Tibial nerve (tissue), 4 donors: ENCODE measurements around the gene LINC01488. TPM values are rescaled to one million over a fixed set of nuclear protein-coding genes. Genes with fewer than 3 reads are reported as not detected.

ENCODE experiments used
- DNase-seq, 2 donors: peaks; one replicate each; pipeline ENCODE4 v3.0.0-alpha.2; 2019; ENCODE audit warnings: low spot score in 2 of 2
- H3K27ac ChIP-seq, 4 donors: fragments of 200-600 bp; sonication (generic) in 3 of 4; one replicate each; pipeline ENCODE4 v1.5.1; 2017 to 2019; ENCODE audit warnings: mild to moderate bottlenecking in 1 of 4
- H3K27me3 ChIP-seq, 2 donors: fragments of 200-600 bp; sonication (generic) in 1 of 2; one replicate each; pipeline versions ENCODE4 v1.5.1 to v1.6.0; 2017 to 2019
- H3K36me3 ChIP-seq, 3 donors: fragments of 200-600 bp; sonication (generic); one replicate each; pipeline ENCODE4 v1.5.1; 2018 to 2019
- H3K4me1 ChIP-seq, 4 donors: fragments of 200-600 bp; sonication (generic) in 3 of 4; one replicate each; pipeline ENCODE4 v1.5.1; 2017 to 2019
- H3K4me3 ChIP-seq, 4 donors: fragments of 200-600 bp; sonication (generic) in 3 of 4; one replicate each; pipeline ENCODE4 v1.5.1; 2017 to 2019; ENCODE audit warnings: mild to moderate bottlenecking in 1 of 4, moderate library complexity in 1 of 4
- H3K9me3 ChIP-seq, 4 donors: fragments of 200-600 bp; sonication (generic) in 3 of 4; one replicate each; pipeline ENCODE4 v1.5.1; 2017 to 2019
- CTCF ChIP-seq, 5 experiments: fragments of 200-600 bp in 3 of 5; fragments of 450-650 bp in 2 of 5; sonication (generic) in 3 of 5; IDR thresholded peaks; one replicate each; pipeline ENCODE4 v1.5.1; 2016 to 2019; ENCODE audit warnings: antibody characterized with exemption in 5 of 5, mild to moderate bottlenecking in 3 of 5, moderate library complexity in 2 of 5
- EP300 ChIP-seq, 2 donors: sonication (generic); formaldehyde crosslinking; IDR thresholded peaks; one replicate each; pipeline ENCODE4 v1.6.1; 2017; ENCODE audit warnings: antibody characterized with exemption in 2 of 2, mild to moderate bottlenecking in 1 of 2
- POLR2A ChIP-seq, 2 donors: fragments of 450-650 bp; IDR thresholded peaks; one replicate each; pipeline ENCODE4 v1.6.1; 2017; ENCODE audit warnings: antibody characterized with exemption in 2 of 2, mild to moderate bottlenecking in 2 of 2, moderate library complexity in 2 of 2
- WGBS, 2 donors: methylation state at CpG; one replicate each; pipeline ENCODE4 v1.1.5; 2018; 5-methylcytosine and 5-hydroxymethylcytosine counted together
- total RNA-seq, 4 donors: library from RNA; depleted of rRNA; stranded (reverse); fragments of >200 nt; gene quantifications; one replicate each; pipeline ENCODE4 v1.1.0, GENCODE V29; 2016

Gene LINC01488
- total RNA-seq, 4 donors from 2014 or later = not detected

- H3K36me3 ChIP-seq = no peaks in the 10 kb centered on the region
- H3K9me3 ChIP-seq = no peaks in the 10 kb centered on the region
- H3K4me3 ChIP-seq = no peak overlapping the region
- no peaks in the 10 kb centered on the region for H3K27me3 ChIP-seq
- TF ChIP-seq POLR2A (IDR thresholded peaks at IDR 0.05) (no peak), CTCF (IDR thresholded peaks at IDR 0.05) (no peak), EP300 (IDR thresholded peaks at IDR 0.05) (no peak)
- no peak for DNase-seq
- no peak overlapping the region for H3K27ac ChIP-seq
- H3K4me1 ChIP-seq = peaks cover 0 to 41% (median 15%) of the 10 kb centered on the region in 4 donors
- 87 to 90% methylated on average over 4 of the region's 4 CpGs for WGBS, 2 donors
These were observed 14.3 kb upstream of the LINC01488 start for GRCh38 chr11:69467196-69467595.

- no peak for TF ChIP-seq EP300 (IDR thresholded peaks at IDR 0.05)
- no peak for TF ChIP-seq CTCF (IDR thresholded peaks at IDR 0.05)
- TF ChIP-seq POLR2A (IDR thresholded peaks at IDR 0.05) = no peak
- Histone ChIP-seq H3K27ac (no peak overlapping the region), H3K27me3 (no peaks in the 10 kb centered on the region), H3K9me3 (no peaks in the 10 kb centered on the region), H3K36me3 (no peaks in the 10 kb centered on the region), H3K4me1 (peaks cover 0 to 37% (median 15%) of the 10 kb centered on the region in 4 donors), H3K4me3 (no peak overlapping the region)
- DNase-seq = no peak
- WGBS, 2 donors = 86 to 89% methylated on average over 9 of the region's 9 CpGs
These were observed 13.8 kb upstream of the LINC01488 start for GRCh38 chr11:69467646-69468045.

- no peaks in the 10 kb centered on the region for H3K27me3 ChIP-seq
These were observed 13.2 kb upstream of the LINC01488 start for GRCh38 chr11:69468221-69468620.

DNA sequence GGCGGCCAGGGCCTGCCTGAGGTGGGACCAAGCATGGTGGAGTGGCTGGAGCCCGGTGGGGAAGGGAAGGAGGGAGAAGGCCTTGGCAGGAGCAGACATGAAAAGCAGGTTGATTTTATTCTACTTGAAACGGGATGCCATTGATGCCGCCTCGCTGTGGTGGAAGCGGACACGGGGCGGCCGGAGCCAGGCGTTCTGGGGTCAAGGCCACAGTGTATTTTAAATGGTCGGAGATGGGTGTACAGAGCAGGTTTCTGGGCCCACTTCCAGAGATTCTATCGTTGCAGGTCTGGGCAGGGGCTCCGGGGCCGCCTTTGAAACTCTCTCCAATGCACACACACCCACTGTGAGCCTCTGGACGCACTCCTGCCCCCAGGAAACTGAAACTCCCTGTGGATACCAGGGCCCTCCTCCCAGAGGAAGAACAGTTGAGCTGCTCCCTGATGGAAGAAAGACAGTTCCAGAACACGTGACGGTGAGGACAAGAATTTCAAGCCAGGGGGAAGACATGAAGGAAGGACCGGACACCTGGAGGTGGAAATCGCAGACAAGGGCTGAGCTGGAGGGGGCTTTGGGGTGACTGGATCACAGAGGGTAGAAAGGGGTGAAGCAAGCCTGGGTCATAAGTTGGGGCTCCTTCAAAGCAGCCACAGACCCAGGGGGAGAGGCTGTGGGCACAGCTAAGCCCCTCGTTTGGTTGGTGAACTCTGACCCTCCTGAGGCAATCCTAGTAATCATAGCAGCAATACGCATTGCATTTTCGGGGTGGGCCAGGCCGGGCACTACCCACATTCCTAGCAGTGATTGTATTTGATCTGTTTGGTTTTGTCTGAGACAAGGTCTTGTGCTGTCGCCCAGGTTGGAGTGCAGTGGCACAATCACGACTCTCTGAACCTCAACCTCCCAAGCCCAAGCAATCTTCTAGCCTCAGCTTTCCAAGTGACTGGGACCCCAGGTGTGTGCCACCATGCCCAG, 12.3 kb upstream of the LINC01488 start:
- Histone ChIP-seq H3K4me1 (peaks cover 0 to 21% (median 2%) of the 10 kb centered on the region in 4 donors), H3K27ac (no peak overlapping the region), H3K4me3 (no peak overlapping the region), H3K36me3 (no peaks in the 10 kb centered on the region), H3K27me3 (no peaks in the 10 kb centered on the region), H3K9me3 (peaks cover 0 to 5% (median 0%) of the 10 kb centered on the region in 4 donors)
- 89 to 91% methylated on average over 25 of the region's 25 CpGs for WGBS, 2 donors
- DNase-seq = no peak
- no peak for TF ChIP-seq POLR2A (IDR thresholded peaks at IDR 0.05)
- no peak for TF ChIP-seq EP300 (IDR thresholded peaks at IDR 0.05)
- TF ChIP-seq CTCF (IDR thresholded peaks at IDR 0.05) = no peak

More at GRCh38 chr11:69468221-69468620, 13.2 kb upstream of the LINC01488 start:
- 89 to 91% methylated on average over 11 of the region's 11 CpGs for WGBS, 2 donors
- DNase-seq = no peak
- no peak overlapping the region for H3K4me3 ChIP-seq
- H3K9me3 ChIP-seq = no peaks in the 10 kb centered on the region
- TF ChIP-seq POLR2A (IDR thresholded peaks at IDR 0.05) (no peak), EP300 (IDR thresholded peaks at IDR 0.05) (no peak), CTCF (IDR thresholded peaks at IDR 0.05) (no peak)
- peaks cover 0 to 31% (median 12%) of the 10 kb centered on the region in 4 donors for H3K4me1 ChIP-seq
- no peaks in the 10 kb centered on the region for H3K36me3 ChIP-seq
- H3K27ac ChIP-seq = no peak overlapping the region

- Histone ChIP-seq H3K36me3 (no peaks in the 10 kb centered on the region), H3K9me3 (peaks cover 0 to 5% (median 0%) of the 10 kb centered on the region in 4 donors), H3K4me3 (no peak overlapping the region), H3K27me3 (no peaks in the 10 kb centered on the region), H3K4me1 (peaks cover 0 to 16% (median 0%) of the 10 kb centered on the region in 4 donors), H3K27ac (peak overlapping the region in 1 of 4 donors; percentile 54)
- WGBS, 2 donors = 68% methylated on average over 9 of the region's 9 CpGs
- TF ChIP-seq CTCF (IDR thresholded peaks at IDR 0.05) (no peak), POLR2A (IDR thresholded peaks at IDR 0.05) (no peak), EP300 (IDR thresholded peaks at IDR 0.05) (no peak)
- no peak for DNase-seq
These were observed 11.2 kb upstream of the LINC01488 start for GRCh38 chr11:69470301-69470700.
